Measurements from ENCODE around the gene RERG.

DNA sequence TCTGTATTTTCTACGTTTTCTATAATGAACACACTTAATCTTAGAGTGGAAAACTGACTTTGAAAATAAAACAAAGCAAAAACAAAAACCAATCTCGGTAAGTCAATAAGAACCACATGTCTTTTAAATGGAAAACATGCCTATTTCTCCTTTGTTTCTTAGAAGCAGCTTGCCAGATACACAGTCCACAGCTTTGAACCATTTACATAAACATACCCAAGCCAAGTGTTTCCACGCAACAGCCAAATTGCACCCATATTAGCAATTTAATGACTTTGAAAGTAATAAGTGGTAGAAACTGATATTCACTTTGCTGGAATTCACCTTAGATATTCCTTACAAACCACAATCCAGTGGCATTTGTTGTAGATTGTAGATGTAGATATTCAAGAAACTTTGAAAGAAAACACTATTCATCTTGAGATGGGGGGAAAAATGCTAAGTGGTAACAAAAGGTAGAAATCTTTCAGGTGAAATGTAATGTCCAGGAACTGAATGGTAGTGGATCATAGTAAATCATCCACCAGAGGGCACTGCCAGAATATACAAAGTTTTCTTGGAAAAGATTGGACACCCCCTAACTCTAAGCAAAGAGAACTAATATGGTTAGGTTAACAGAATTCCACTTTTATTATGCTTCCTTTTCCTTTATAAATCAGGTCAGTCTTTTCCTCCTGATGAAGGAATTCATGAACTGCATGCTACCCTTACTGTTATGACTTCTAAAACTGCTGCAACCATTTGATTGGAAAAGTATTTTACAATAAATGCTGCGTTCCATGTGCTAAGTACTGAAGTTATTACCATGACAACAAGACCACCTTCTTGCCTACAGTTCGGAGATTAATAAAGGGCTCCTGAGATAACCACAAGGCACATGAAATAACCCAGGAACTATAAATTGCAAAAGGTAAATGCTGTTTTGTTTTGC, 69.8 kb downstream of the RERG start:
- peak; percentile 78 to 80 for TF ChIP-seq RAD21 (conservative IDR thresholded peaks at IDR 0.05 in 1 of 2, IDR thresholded peaks at IDR 0.05 in 1 of 2)
- no peak for TF ChIP-seq POLR2A (IDR thresholded peaks at IDR 0.05; ENCODE audit: low read length)
- TF ChIP-seq, protein P1, sequence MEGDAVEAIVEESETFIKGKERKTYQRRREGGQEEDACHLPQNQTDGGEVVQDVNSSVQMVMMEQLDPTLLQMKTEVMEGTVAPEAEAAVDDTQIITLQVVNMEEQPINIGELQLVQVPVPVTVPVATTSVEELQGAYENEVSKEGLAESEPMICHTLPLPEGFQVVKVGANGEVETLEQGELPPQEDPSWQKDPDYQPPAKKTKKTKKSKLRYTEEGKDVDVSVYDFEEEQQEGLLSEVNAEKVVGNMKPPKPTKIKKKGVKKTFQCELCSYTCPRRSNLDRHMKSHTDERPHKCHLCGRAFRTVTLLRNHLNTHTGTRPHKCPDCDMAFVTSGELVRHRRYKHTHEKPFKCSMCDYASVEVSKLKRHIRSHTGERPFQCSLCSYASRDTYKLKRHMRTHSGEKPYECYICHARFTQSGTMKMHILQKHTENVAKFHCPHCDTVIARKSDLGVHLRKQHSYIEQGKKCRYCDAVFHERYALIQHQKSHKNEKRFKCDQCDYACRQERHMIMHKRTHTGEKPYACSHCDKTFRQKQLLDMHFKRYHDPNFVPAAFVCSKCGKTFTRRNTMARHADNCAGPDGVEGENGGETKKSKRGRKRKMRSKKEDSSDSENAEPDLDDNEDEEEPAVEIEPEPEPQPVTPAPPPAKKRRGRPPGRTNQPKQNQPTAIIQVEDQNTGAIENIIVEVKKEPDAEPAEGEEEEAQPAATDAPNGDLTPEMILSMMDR (IDR thresholded peaks at IDR 0.05), result peak; percentile 84
- no peak for TF ChIP-seq RFX5 (IDR thresholded peaks at IDR 0.05)
- TF ChIP-seq, protein P2, sequence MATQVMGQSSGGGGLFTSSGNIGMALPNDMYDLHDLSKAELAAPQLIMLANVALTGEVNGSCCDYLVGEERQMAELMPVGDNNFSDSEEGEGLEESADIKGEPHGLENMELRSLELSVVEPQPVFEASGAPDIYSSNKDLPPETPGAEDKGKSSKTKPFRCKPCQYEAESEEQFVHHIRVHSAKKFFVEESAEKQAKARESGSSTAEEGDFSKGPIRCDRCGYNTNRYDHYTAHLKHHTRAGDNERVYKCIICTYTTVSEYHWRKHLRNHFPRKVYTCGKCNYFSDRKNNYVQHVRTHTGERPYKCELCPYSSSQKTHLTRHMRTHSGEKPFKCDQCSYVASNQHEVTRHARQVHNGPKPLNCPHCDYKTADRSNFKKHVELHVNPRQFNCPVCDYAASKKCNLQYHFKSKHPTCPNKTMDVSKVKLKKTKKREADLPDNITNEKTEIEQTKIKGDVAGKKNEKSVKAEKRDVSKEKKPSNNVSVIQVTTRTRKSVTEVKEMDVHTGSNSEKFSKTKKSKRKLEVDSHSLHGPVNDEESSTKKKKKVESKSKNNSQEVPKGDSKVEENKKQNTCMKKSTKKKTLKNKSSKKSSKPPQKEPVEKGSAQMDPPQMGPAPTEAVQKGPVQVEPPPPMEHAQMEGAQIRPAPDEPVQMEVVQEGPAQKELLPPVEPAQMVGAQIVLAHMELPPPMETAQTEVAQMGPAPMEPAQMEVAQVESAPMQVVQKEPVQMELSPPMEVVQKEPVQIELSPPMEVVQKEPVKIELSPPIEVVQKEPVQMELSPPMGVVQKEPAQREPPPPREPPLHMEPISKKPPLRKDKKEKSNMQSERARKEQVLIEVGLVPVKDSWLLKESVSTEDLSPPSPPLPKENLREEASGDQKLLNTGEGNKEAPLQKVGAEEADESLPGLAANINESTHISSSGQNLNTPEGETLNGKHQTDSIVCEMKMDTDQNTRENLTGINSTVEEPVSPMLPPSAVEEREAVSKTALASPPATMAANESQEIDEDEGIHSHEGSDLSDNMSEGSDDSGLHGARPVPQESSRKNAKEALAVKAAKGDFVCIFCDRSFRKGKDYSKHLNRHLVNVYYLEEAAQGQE (IDR thresholded peaks at IDR 0.05), result no peak
- TF ChIP-seq, protein P3, sequence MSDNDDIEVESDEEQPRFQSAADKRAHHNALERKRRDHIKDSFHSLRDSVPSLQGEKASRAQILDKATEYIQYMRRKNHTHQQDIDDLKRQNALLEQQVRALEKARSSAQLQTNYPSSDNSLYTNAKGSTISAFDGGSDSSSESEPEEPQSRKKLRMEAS (IDR thresholded peaks at IDR 0.05), result no peak
- TF ChIP-seq, protein P4, sequence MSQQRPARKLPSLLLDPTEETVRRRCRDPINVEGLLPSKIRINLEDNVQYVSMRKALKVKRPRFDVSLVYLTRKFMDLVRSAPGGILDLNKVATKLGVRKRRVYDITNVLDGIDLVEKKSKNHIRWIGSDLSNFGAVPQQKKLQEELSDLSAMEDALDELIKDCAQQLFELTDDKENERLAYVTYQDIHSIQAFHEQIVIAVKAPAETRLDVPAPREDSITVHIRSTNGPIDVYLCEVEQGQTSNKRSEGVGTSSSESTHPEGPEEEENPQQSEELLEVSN (IDR thresholded peaks at IDR 0.05; ENCODE audit: borderline replicate concordance, low read depth), result no peak
- TF ChIP-seq CEBPB (IDR thresholded peaks at IDR 0.05), result no peak
- no peak for TF ChIP-seq POLR2AphosphoS2 (conservative IDR thresholded peaks at IDR 0.05; ENCODE audit: low read length)
- peak; percentile 91 for TF ChIP-seq SMC3 (IDR thresholded peaks at IDR 0.05)
- no peak for TF ChIP-seq EP300 (IDR thresholded peaks at IDR 0.05)
- no peak for TF ChIP-seq ZSCAN20 (CRISPR knock-in tag; IDR thresholded peaks at IDR 0.05)
- no peak for TF ChIP-seq HDAC2 (IDR thresholded peaks at IDR 0.05)

Data from A549 (cell line).